HG02763 (cell line): ENCODE measurements around the gene GAPDHS.

Experiments
- ATAC-seq: cut with Tn5 transposase; IDR thresholded peaks from one replicate; pipeline ENCODE4 v1.9.1; 2021; ENCODE audit warnings: mild to moderate bottlenecking, moderate library complexity; ENCODE audit not compliant: unreplicated experiment

GAPDHS gene

GRCh38 chr19:35533201-35533821, at the start of gene GAPDHS:
Gene GAPDHS (plus strand): TSS chr19:35533456. CDS start chr19:35533528, 72 bp downstream.
- ATAC-seq, result no peak

- ATAC-seq, result no peak
Observed at GRCh38 chr19:35484252-35485036, 48.8 kb upstream of the GAPDHS start.

GRCh38 chr19:35486268-35486708, 47.0 kb upstream of the GAPDHS start:
- ATAC-seq, result no peak

- no peak for ATAC-seq
Observed at GRCh38 chr19:35487656-35488182, 45.5 kb upstream of the GAPDHS start.

GRCh38 chr19:35488677-35489076, 44.6 kb upstream of the GAPDHS start:
- ATAC-seq, result no peak

GRCh38 chr19:35490364-35490763, 42.9 kb upstream of the GAPDHS start, which contains the start of gene KRTDAP:
Gene KRTDAP (minus strand): TSS chr19:35490464. CDS start chr19:35490442, 22 bp downstream.
- no peak for ATAC-seq

- ATAC-seq, result no peak
Observed at GRCh38 chr19:35491836-35492360, 41.4 kb upstream of the GAPDHS start.

GRCh38 chr19:35493971-35494370, 39.3 kb upstream of the GAPDHS start:
- no peak for ATAC-seq

- ATAC-seq, result no peak
Observed at GRCh38 chr19:35495107-35496064, 37.9 kb upstream of the GAPDHS start.

- ATAC-seq, result no peak
Observed at GRCh38 chr19:35497406-35497805, 35.9 kb upstream of the GAPDHS start.

- ATAC-seq, result no peak
Observed at GRCh38 chr19:35498220-35498619, 35.0 kb upstream of the GAPDHS start.

- no peak for ATAC-seq
Observed at GRCh38 chr19:35498984-35499527, 34.2 kb upstream of the GAPDHS start.

GRCh38 chr19:35500611-35501010, 32.6 kb upstream of the GAPDHS start:
- no peak for ATAC-seq

GRCh38 chr19:35501684-35502083, 31.6 kb upstream of the GAPDHS start:
- no peak for ATAC-seq

- ATAC-seq, result no peak
Observed at GRCh38 chr19:35502751-35503150, 30.5 kb upstream of the GAPDHS start.

GRCh38 chr19:35506011-35506410, 27.2 kb upstream of the GAPDHS start:
- no peak for ATAC-seq

GRCh38 chr19:35507561-35507960, 25.7 kb upstream of the GAPDHS start:
- no peak for ATAC-seq

- ATAC-seq, result no peak
Observed at GRCh38 chr19:35508129-35508528, 25.1 kb upstream of the GAPDHS start.

- no peak for ATAC-seq
Observed at GRCh38 chr19:35509018-35509652, 24.1 kb upstream of the GAPDHS start.
